Measurements from ENCODE around the gene SNUPN.
"Not testable (repeated sequence)": the region's sequence is repeated elsewhere in the genome, so short reads cannot be mapped to it uniquely, and the experiment has no call there.

Gene SNUPN

DNA sequence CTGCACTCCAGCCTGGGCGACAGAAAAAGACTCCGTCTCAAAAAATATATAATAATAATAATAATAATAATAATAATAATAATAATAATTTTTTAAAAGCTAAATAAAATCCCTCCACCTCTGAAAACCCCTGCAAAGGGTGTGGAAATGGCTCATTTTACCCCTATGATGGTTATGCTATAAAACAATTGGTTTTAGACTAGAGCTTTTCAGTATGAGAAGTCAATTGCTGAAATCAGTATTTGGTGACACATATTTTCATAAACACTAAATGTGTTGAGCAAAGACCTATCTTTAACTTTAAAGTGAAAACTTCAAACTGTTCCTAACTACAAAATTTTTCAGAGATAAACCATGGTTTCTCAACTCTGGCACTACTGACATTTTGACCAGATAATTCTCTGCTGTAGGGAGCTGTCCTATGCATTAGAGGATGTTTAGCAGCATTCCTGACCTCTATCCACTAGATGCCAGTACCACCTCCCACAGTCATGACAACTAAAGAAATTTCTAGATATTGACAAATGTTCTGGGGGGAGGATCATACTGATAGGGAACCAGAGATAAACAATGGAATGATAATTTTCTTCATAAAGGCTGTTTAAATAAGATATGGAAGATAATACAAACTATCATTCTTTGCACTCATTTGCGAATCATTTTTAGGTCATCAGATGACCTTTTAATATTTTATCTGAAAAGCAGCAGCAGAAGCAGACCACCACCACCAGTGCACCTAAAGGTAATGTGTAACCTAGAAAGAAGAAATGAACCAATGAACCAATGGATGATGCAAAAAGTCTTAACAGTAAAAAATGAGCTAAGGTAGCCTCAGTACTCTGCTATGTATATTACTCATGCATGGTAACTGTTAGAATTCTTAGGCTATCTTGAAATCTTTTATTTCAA is 60.2 kb downstream of the SNUPN start:
- ChIA-PET CTCF (no interaction called here), POLR2A (interaction anchor here (1.3 kb wide), 1 partner anchor 111 kb away, joined by 3 read pairs; no protein-coding TSS in a partner anchor)
- TF ChIP-seq ARNT (IDR thresholded peaks at IDR 0.05) (no peak), SUZ12 (IDR thresholded peaks at IDR 0.05) (no peak), ZNF384 (IDR thresholded peaks at IDR 0.05) (no peak), FOXK2 (IDR thresholded peaks at IDR 0.05) (no peak), L3MBTL2 (conservative IDR thresholded peaks at IDR 0.05) (no peak), SP1 (IDR thresholded peaks at IDR 0.05) (no peak), FOXA1 (IDR thresholded peaks at IDR 0.05) (no peak), BHLHE40 (IDR thresholded peaks at IDR 0.05; ENCODE audit: borderline replicate concordance) (no peak), LEF1 (IDR thresholded peaks at IDR 0.05; ENCODE audit: borderline replicate concordance) (no peak), TARDBP (IDR thresholded peaks at IDR 0.05) (no peak), FOXM1 (IDR thresholded peaks at IDR 0.05; ENCODE audit: borderline replicate concordance) (no peak), ELF4 (IDR thresholded peaks at IDR 0.05) (no peak), HDGF (IDR thresholded peaks at IDR 0.05; ENCODE audit: borderline replicate concordance) (no peak), CTBP1 (IDR thresholded peaks at IDR 0.05; ENCODE audit: borderline replicate concordance) (no peak), NFRKB (IDR thresholded peaks at IDR 0.05) (no peak)
- TF ChIP-seq, protein P1, sequence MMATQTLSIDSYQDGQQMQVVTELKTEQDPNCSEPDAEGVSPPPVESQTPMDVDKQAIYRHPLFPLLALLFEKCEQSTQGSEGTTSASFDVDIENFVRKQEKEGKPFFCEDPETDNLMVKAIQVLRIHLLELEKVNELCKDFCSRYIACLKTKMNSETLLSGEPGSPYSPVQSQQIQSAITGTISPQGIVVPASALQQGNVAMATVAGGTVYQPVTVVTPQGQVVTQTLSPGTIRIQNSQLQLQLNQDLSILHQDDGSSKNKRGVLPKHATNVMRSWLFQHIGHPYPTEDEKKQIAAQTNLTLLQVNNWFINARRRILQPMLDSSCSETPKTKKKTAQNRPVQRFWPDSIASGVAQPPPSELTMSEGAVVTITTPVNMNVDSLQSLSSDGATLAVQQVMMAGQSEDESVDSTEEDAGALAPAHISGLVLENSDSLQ (IDR thresholded peaks at IDR 0.05): no peak
- DNase-seq (ENCODE audit: extremely low spot score): no peak

DNA sequence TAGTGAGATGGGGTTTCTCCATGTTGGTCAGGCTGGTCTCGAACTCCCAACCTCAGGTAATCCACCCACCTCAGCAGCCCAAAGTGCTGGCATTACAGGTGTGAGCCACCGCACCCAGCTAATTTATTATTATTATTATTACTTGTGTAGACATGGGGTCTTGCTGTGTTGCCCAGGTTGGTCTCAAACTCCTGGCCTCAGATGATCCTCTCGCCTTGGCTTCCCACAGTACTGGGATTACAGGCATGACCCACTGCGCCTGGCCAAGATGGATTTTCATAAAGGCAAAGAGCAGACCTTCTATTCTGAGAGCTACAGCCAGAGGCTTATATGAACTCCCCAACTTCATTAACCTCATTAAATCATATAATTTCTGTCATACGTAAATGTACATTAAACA is 63.6 kb downstream of the SNUPN start:
- ChIA-PET POLR2A (no interaction called here), CTCF (interaction anchor here (0.5 kb wide), 1 partner anchor 42 kb away, joined by 3 read pairs; no protein-coding TSS in a partner anchor)
- TF ChIP-seq L3MBTL2 (conservative IDR thresholded peaks at IDR 0.05): no peak
- no peak for TF ChIP-seq ARNT (IDR thresholded peaks at IDR 0.05)
- TF ChIP-seq FOXA1 (IDR thresholded peaks at IDR 0.05): no peak
- no peak for TF ChIP-seq FOXM1 (IDR thresholded peaks at IDR 0.05; ENCODE audit: borderline replicate concordance)
- TF ChIP-seq SUZ12 (IDR thresholded peaks at IDR 0.05): no peak
- TF ChIP-seq BHLHE40 (IDR thresholded peaks at IDR 0.05; ENCODE audit: borderline replicate concordance): no peak
- no peak for TF ChIP-seq CTBP1 (IDR thresholded peaks at IDR 0.05; ENCODE audit: borderline replicate concordance)
- no peak for TF ChIP-seq NFRKB (IDR thresholded peaks at IDR 0.05)
- TF ChIP-seq, protein P1 (IDR thresholded peaks at IDR 0.05): no peak
- no peak for TF ChIP-seq HDGF (IDR thresholded peaks at IDR 0.05; ENCODE audit: borderline replicate concordance)
- TF ChIP-seq LEF1 (IDR thresholded peaks at IDR 0.05; ENCODE audit: borderline replicate concordance): no peak
- no peak for TF ChIP-seq ELF4 (IDR thresholded peaks at IDR 0.05)
- DNase-seq (ENCODE audit: extremely low spot score): no peak

DNA sequence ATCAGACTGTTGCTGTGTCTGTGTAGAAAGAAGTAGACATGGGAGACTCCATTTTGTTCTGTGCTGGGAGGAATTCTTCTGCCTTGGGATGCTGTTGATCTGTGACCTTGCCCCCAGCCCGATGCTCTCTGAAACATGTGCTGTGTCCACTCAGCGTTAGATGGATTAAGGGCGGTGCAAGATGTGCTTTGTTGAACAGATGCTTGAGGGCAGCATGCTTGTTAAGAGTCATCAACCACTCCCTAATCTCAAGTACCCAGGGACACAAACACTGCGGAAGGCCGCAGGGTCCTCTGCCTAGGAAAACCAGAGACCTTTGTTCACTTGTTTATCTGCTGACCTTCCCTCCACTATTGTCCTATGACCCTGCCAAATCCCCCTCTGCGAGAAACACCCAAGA is 66.2 kb downstream of the SNUPN start:
- POLR2A ChIA-PET; CTCF ChIA-PET; DNase-seq (ENCODE audit: extremely low spot score): not testable (repeated sequence)

DNA sequence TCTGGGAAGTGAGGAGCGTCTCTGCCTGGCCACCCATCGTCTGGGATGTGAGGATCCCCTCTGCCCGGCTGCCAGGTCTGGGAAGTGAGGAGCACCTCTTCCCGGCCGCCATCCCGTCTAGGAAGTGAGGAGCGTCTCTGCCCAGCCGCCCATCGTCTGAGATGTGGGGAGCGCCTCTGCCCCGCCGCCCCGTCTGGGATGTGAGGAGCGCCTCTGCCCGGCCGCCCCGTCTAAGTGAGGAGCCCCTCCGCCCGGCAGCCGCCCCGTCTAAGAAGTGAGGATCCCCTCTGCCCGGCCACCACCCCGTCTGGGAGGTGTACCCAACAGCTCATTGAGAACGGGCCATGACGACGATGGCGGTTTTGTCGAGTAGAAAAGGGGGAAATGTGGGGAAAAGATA is 66.6 kb downstream of the SNUPN start:
- POLR2A ChIA-PET; CTCF ChIA-PET; DNase-seq (ENCODE audit: extremely low spot score): not testable (repeated sequence)

DNA sequence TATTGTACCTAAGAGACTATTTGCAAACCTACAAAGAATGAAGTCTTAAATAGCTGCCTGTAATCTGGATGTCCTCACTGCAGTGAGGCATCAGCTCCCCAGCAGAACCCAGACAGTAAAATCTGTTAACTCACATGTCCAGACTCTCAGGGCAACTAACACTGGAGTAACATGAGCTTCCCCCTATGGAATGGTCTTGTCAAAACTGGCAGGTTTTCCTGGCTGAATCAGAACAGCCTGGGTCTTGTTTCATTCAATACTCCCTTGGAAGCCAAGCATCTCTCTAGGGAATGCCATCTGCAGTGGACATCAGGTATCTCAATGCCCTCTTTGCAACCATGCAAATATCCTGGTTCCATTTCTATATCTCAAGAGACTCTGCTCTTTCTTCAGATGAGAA is 70.8 kb downstream of the SNUPN start:
- ChIA-PET CTCF (interaction anchor here (0.7 kb wide), 1 partner anchor 86 kb away, joined by 3 read pairs; the partner anchor contains the start of gene IMP3), POLR2A (no interaction called here)
- DNase-seq (ENCODE audit: extremely low spot score): no peak

DNA sequence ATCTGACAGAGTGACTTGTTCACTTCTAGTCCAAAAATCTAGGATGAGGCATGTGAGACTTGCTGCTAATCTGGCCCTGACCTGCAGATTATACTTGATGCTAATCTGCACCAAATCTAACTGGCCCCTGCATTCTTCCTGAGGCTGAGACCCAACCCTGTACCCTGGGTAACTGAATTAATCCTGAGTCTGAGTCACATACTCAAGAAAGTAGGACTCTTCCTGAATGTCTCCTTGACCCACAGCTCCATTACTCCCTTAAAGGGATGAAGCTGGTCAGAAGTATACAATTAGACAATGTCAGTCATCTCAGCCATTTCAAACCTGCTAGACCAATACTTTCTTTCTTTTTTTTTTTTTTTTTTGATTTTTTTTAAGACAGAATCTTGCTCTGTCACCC is 71.9 kb downstream of the SNUPN start:
- POLR2A ChIA-PET: interaction anchor here (1.0 kb wide), 1 partner anchor 100 kb away, joined by 3 read pairs; no protein-coding TSS in a partner anchor
- TF ChIP-seq, protein P1 (IDR thresholded peaks at IDR 0.05): no peak
- no peak for TF ChIP-seq ZNF384 (IDR thresholded peaks at IDR 0.05)
- TF ChIP-seq FOXK2 (IDR thresholded peaks at IDR 0.05): no peak
- TF ChIP-seq CTBP1 (IDR thresholded peaks at IDR 0.05; ENCODE audit: borderline replicate concordance): no peak
- CTCF ChIA-PET: interaction anchor here (0.6 to 1.5 kb wide), 3 partner anchors 87 to 402 kb away, joined by 3 to 4 read pairs (median 3); partner anchors contain the start of gene IMP3
- no peak for DNase-seq (ENCODE audit: extremely low spot score)

More for the DNA sequence above, 70.8 kb downstream of the SNUPN start:
- no peak for TF ChIP-seq TARDBP (IDR thresholded peaks at IDR 0.05)
- no peak for TF ChIP-seq HDGF (IDR thresholded peaks at IDR 0.05; ENCODE audit: borderline replicate concordance)
- no peak for TF ChIP-seq FOXK2 (IDR thresholded peaks at IDR 0.05)
- no peak for TF ChIP-seq ARNT (IDR thresholded peaks at IDR 0.05)
- TF ChIP-seq ELF4 (IDR thresholded peaks at IDR 0.05): no peak
- TF ChIP-seq L3MBTL2 (conservative IDR thresholded peaks at IDR 0.05): no peak

DNA sequence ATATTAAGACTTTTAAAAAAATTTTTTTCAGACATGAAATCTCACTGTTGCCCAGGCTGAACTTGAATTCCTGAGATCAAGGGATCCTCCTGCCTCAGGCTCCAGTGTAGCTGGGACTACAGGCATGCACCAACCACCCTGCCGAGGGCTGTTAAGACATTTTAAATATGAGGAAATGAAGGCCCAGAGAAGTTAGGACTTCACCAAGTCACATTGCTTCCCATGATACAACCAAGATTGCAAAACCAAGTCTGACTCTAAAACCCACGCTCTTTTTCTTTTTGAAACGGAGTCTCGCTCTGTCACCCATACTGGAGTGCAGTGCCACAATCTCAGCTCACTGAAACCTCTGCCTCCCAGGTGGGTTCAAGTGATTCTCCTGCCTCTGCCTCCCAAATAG is 74.4 kb downstream of the SNUPN start:
- TF ChIP-seq FOXM1 (IDR thresholded peaks at IDR 0.05; ENCODE audit: borderline replicate concordance) (no peak), HDGF (IDR thresholded peaks at IDR 0.05; ENCODE audit: borderline replicate concordance) (no peak), ZNF384 (IDR thresholded peaks at IDR 0.05) (no peak), SP1 (IDR thresholded peaks at IDR 0.05) (no peak), L3MBTL2 (conservative IDR thresholded peaks at IDR 0.05) (no peak), FOXA1 (IDR thresholded peaks at IDR 0.05) (no peak), BHLHE40 (IDR thresholded peaks at IDR 0.05; ENCODE audit: borderline replicate concordance) (no peak), CTBP1 (IDR thresholded peaks at IDR 0.05; ENCODE audit: borderline replicate concordance) (no peak), SUZ12 (IDR thresholded peaks at IDR 0.05) (no peak), ELF4 (IDR thresholded peaks at IDR 0.05) (no peak), FOXK2 (IDR thresholded peaks at IDR 0.05) (no peak)
- TF ChIP-seq, protein P1 (IDR thresholded peaks at IDR 0.05): no peak
- DNase-seq (ENCODE audit: extremely low spot score): no peak
- ChIA-PET CTCF (no interaction called here), POLR2A (no interaction called here)
